ENCODE results near the gene GNAT1.

- TF ChIP-seq CTCF (IDR thresholded peaks at IDR 0.05): no peak
- no peak for TF ChIP-seq POLR2A (IDR thresholded peaks at IDR 0.05)
Measured at GRCh38 chr3:50232303-50232702, 40.9 kb downstream of the GNAT1 start.

Data from breast epithelium (tissue), 3 donors.